Skin epidermis (tissue), 12 donors: Measurements from ENCODE around the gene MEX3A.
A peak's percentile ranks its signal among the peaks of the same experiment; 100 is the strongest.

Experiments
- H3K27ac ChIP-seq, 21 experiments: fragments of 200-600 bp; sonication (generic) in 11 of 21; one replicate each; pipeline ENCODE4 v1.5.0; 2020; ENCODE audit warnings: mild to moderate bottlenecking in 3 of 21, inconsistent platforms in 2 of 21, moderate library complexity in 2 of 21
- H3K4me3 ChIP-seq, 7 experiments: fragments of 200-600 bp; sonication (generic) in 2 of 7; one replicate each; pipeline ENCODE4 v1.5.0; 2020; ENCODE audit warnings: inconsistent platforms in 2 of 7, mild to moderate bottlenecking in 2 of 7, moderate library complexity in 1 of 7

MEX3A gene

GRCh38 chr1:156082309-156083091 is at the start of gene MEX3A:
TSS of gene MEX3A (minus strand) at chr1:156082465. CDS start at chr1:156081998, 467 bp downstream.
- peak within 1 kb of the TSS in 20 of 21 experiments; percentile 11 to 84 (median 70) for H3K27ac ChIP-seq
- peak within 1 kb of the TSS; percentile 59 to 94 (median 75) for H3K4me3 ChIP-seq

- Histone ChIP-seq H3K4me3 (no peak overlapping the region), H3K27ac (peak overlapping the region in 20 of 21 experiments; percentile 32 to 100 (median 96))
These were observed 48.3 kb upstream of the MEX3A start for GRCh38 chr1:156130578-156130942.

GRCh38 chr1:156129687-156130577 is 47.7 kb upstream of the MEX3A start:
- H3K27ac ChIP-seq: peak overlapping the region; percentile 59 to 100 (median 96)
- H3K4me3 ChIP-seq: peak overlapping the region in 1 of 7 experiments; percentile 5

- peak overlapping the region in 2 of 7 experiments; percentile 5 to 11 for H3K4me3 ChIP-seq
These were observed 46.7 kb upstream of the MEX3A start for GRCh38 chr1:156128654-156129597.

GRCh38 chr1:156128308-156128653 is 46.0 kb upstream of the MEX3A start:
- Histone ChIP-seq H3K4me3 (peak overlapping the region in 1 of 7 experiments; percentile 11), H3K27ac (peak overlapping the region in 20 of 21 experiments; percentile 70 to 100 (median 96))

More at GRCh38 chr1:156128654-156129597, 46.7 kb upstream of the MEX3A start:
- peak overlapping the region; percentile 59 to 100 (median 96) for H3K27ac ChIP-seq

GRCh38 chr1:156126630-156127534 is 44.6 kb upstream of the MEX3A start:
- Histone ChIP-seq H3K27ac (peak overlapping the region; percentile 36 to 100 (median 98)), H3K4me3 (peak overlapping the region in 4 of 7 experiments; percentile 10 to 18 (median 14))

- peak overlapping the region; percentile 55 to 100 (median 98) for H3K27ac ChIP-seq
- H3K4me3 ChIP-seq: peak overlapping the region in 5 of 7 experiments; percentile 5 to 18 (median 11)
These were observed 43.9 kb upstream of the MEX3A start for GRCh38 chr1:156126043-156126629.

GRCh38 chr1:156125544-156125943 is 43.3 kb upstream of the MEX3A start:
- Histone ChIP-seq H3K4me3 (peak overlapping the region in 4 of 7 experiments; percentile 5 to 98 (median 14)), H3K27ac (peak overlapping the region; percentile 55 to 100 (median 98))

GRCh38 chr1:156124557-156125483 is 42.6 kb upstream of the MEX3A start:
- H3K4me3 ChIP-seq: peak overlapping the region in 4 of 7 experiments; percentile 5 to 98 (median 32)

GRCh38 chr1:156123356-156124196 is 41.3 kb upstream of the MEX3A start:
- Histone ChIP-seq H3K4me3 (peak overlapping the region in 6 of 7 experiments; percentile 9 to 98 (median 21)), H3K27ac (peak overlapping the region; percentile 57 to 100 (median 98))

More at GRCh38 chr1:156124557-156125483, 42.6 kb upstream of the MEX3A start:
- H3K27ac ChIP-seq: peak overlapping the region; percentile 55 to 100 (median 98)

- peak overlapping the region; percentile 57 to 100 (median 98) for H3K27ac ChIP-seq
- H3K4me3 ChIP-seq: peak overlapping the region; percentile 10 to 98 (median 17)
These were observed 40.5 kb upstream of the MEX3A start for GRCh38 chr1:156122519-156123355.

- Histone ChIP-seq H3K4me3 (peak overlapping the region; percentile 2 to 98 (median 14)), H3K27ac (peak overlapping the region in 20 of 21 experiments; percentile 85 to 100 (median 98))
These were observed 39.8 kb upstream of the MEX3A start for GRCh38 chr1:156122086-156122485.

GRCh38 chr1:156121457-156121856 is 39.2 kb upstream of the MEX3A start:
- Histone ChIP-seq H3K4me3 (peak overlapping the region in 6 of 7 experiments; percentile 2 to 98 (median 12)), H3K27ac (peak overlapping the region in 20 of 21 experiments; percentile 85 to 100 (median 98))

- H3K4me3 ChIP-seq: peak overlapping the region in 4 of 7 experiments; percentile 3 to 100 (median 56)
- H3K27ac ChIP-seq: peak overlapping the region in 19 of 21 experiments; percentile 90 to 100 (median 98)
These were observed 38.7 kb upstream of the MEX3A start for GRCh38 chr1:156121005-156121404.
